NCI-H1436 treated with DMSO at 0.1 percent for 48 hours (cell line): ENCODE measurements around the gene MAPK1.
"Not testable (repeated sequence)": the region's sequence is repeated elsewhere in the genome, so short reads cannot be mapped to it uniquely, and the experiment has no call there.

Source experiments
- DNase-seq: peaks from one replicate; lab custom pipeline; 2025; lab: John Stamatoyannopoulos, UW

Gene MAPK1

GRCh38 chr22:21725956-21726649 lies 141.3 kb downstream of the MAPK1 start:
- DNase-seq = no peak

GRCh38 chr22:21724496-21724895 lies 142.9 kb downstream of the MAPK1 start:
- not testable (repeated sequence) for DNase-seq

- DNase-seq = not testable (repeated sequence)
Measured at GRCh38 chr22:21721195-21721852, 146.1 kb downstream of the MAPK1 start.

GRCh38 chr22:21720191-21720859 lies 147.1 kb downstream of the MAPK1 start:
- not testable (repeated sequence) for DNase-seq

- no peak for DNase-seq
Measured at GRCh38 chr22:21719024-21719423, 148.4 kb downstream of the MAPK1 start.

- no peak for DNase-seq
Measured at GRCh38 chr22:21718499-21718898, 148.9 kb downstream of the MAPK1 start.

GRCh38 chr22:21716395-21717122 lies 150.9 kb downstream of the MAPK1 start:
- DNase-seq = not testable (repeated sequence)

- no peak for DNase-seq
Measured at GRCh38 chr22:21714786-21715185, 152.7 kb downstream of the MAPK1 start.

GRCh38 chr22:21714059-21714770 lies 153.2 kb downstream of the MAPK1 start:
- no peak for DNase-seq

GRCh38 chr22:21713428-21714058 lies 153.9 kb downstream of the MAPK1 start:
- no peak for DNase-seq

- DNase-seq = no peak
Measured at GRCh38 chr22:21712751-21713427, 154.6 kb downstream of the MAPK1 start.

GRCh38 chr22:21711851-21712250 lies 155.6 kb downstream of the MAPK1 start:
- no peak for DNase-seq

- no peak for DNase-seq
Measured at GRCh38 chr22:21710156-21710555, 157.3 kb downstream of the MAPK1 start.

GRCh38 chr22:21709688-21710087 lies 157.8 kb downstream of the MAPK1 start:
- no peak for DNase-seq

- DNase-seq = no peak
Measured at GRCh38 chr22:21708960-21709359, 158.5 kb downstream of the MAPK1 start.

- no peak for DNase-seq
Measured at GRCh38 chr22:21707677-21708076, 159.8 kb downstream of the MAPK1 start.
